Right lobe of liver (tissue), 6 donors: ENCODE measurements around the gene PARP3. TPM values are rescaled to one million over a fixed set of nuclear protein-coding genes. Genes with fewer than 3 reads are reported as not detected.
A peak's percentile ranks its signal among the peaks of the same experiment; 100 is the strongest.
"Not testable (repeated sequence)": the region's sequence is repeated elsewhere in the genome, so short reads cannot be mapped to it uniquely, and the experiment has no call there.

Experiments
- ATAC-seq, 4 donors: fragments of 200-7000 bp; cut with Tn5 transposase; one replicate each; pipeline ENCODE4 v1.9.1; 2020; ENCODE audit warnings: mild to moderate bottlenecking in 4 of 4, moderate library complexity in 4 of 4
- DNase-seq, 3 donors: peaks; one replicate each; pipeline ENCODE4 v3.0.0-alpha.2; 2020
- H3K27ac ChIP-seq, 3 donors: fragments of 200-600 bp; one replicate each; pipeline ENCODE4 v1.8.0; 2022
- H3K27me3 ChIP-seq, 2 donors: fragments of 200-600 bp; one replicate each; pipeline ENCODE4 v1.8.0; 2022
- H3K36me3 ChIP-seq, 4 donors: fragments of 200-600 bp; sonication (generic) in 1 of 4; one replicate each; pipeline versions ENCODE4 v1.5.1 to v1.8.0; 2017 to 2022; ENCODE audit warnings: control low read depth in 1 of 4
- H3K4me1 ChIP-seq, 4 donors: fragments of 200-600 bp; sonication (generic) in 1 of 4; one replicate each; pipeline versions ENCODE4 v1.5.1 to v1.8.0; 2017 to 2022; ENCODE audit warnings: control low read depth in 1 of 4
- H3K4me3 ChIP-seq, 3 donors: fragments of 200-600 bp; one replicate each; pipeline ENCODE4 v1.8.0; 2022
- H3K9me3 ChIP-seq, 4 donors: fragments of 200-600 bp; sonication (generic) in 1 of 4; one replicate each; pipeline versions ENCODE4 v1.5.1 to v1.8.0; 2017 to 2022; ENCODE audit warnings: control low read depth in 1 of 4
- CTCF ChIP-seq, 4 donors: fragments of 200-600 bp in 3 of 4; fragments of 450-650 bp in 1 of 4; IDR thresholded peaks; one replicate each; pipeline versions ENCODE4 v1.5.1 to v1.8.0; 2016 to 2022; ENCODE audit warnings: antibody characterized with exemption in 4 of 4, mild to moderate bottlenecking in 2 of 4
- POLR2A ChIP-seq: fragments of 450-650 bp; IDR thresholded peaks from one replicate; pipeline ENCODE4 v1.6.1; 2017; ENCODE audit warnings: antibody characterized with exemption, mild to moderate bottlenecking
- WGBS: methylation state at CpG from one replicate; pipeline ENCODE4 v1.1.6; 2018; ENCODE audit warnings: low coverage, low lambda C conversion rate; ENCODE audit not compliant: insufficient coverage; ENCODE audit errors: missing lambda C conversion rate; 5-methylcytosine and 5-hydroxymethylcytosine counted together
- intact Hi-C, 2 donors: fragments of 100-400 bp; cut with DNase I; formaldehyde crosslinking; loops; one replicate each; pipeline versions ENCODE4 v1.11.2 to v1.14.1; 2022
- total RNA-seq, 6 experiments: library from RNA; depleted of rRNA in 2 of 6; stranded (reverse); fragments of >200 nt in 2 of 6; fragmentation: NEBNext Ultra II Directional in 3 of 6; extraction: Animal tissue kit (Norgen Biotek cat#: 25700) in 3 of 6; gene quantifications; one replicate each; pipeline versions ENCODE4 v1.1.0 to v1.2.4, GENCODE V29; 2016 to 2023
- donor health status: DM: no; HTN: yes; CAD: no.
- donor health status: DM: no; HTN: no; CAD: no.
- donor health status: DM: no; HTN: no; CAD: no.
- donor health status: DM: no; HTN: yes; CAD: no.
- donor health status: DM: no; HTN: yes; CAD: no.

PARP3 gene
- total RNA-seq, 6 experiments from 2014 or later: 13.5 to 19.4 (median 16.0) TPM

- 72% methylated on average over 5 of the region's 5 CpGs for WGBS
Observed at GRCh38 chr3:51927061-51927977, 14.8 kb upstream of the PARP3 start.

GRCh38 chr3:51928438-51928837 is 13.7 kb upstream of the PARP3 start:
- DNase-seq: no peak
- Histone ChIP-seq H3K9me3 (no peaks in the 10 kb centered on the region), H3K27me3 (no peaks in the 10 kb centered on the region), H3K4me3 (no peak overlapping the region), H3K36me3 (peaks cover 0 to 5% (median 0%) of the 10 kb centered on the region in 4 donors), H3K27ac (no peak overlapping the region), H3K4me1 (no peaks in the 10 kb centered on the region)
- TF ChIP-seq POLR2A (no peak), CTCF (IDR thresholded peaks at IDR 0.05) (no peak)
- 92% methylated on average over 3 of the region's 7 CpGs for WGBS
- intact Hi-C loops: no loop called here
- peak in 1 of 4 donors; percentile 34 for ATAC-seq

More at GRCh38 chr3:51927061-51927977, 14.8 kb upstream of the PARP3 start:
- H3K4me1 ChIP-seq: no peaks in the 10 kb centered on the region
- TF ChIP-seq POLR2A (no peak), CTCF (IDR thresholded peaks at IDR 0.05) (no peak)
- intact Hi-C loops: no loop called here
- DNase-seq: no peak
- H3K36me3 ChIP-seq: no peaks in the 10 kb centered on the region
- no peak overlapping the region for H3K4me3 ChIP-seq
- no peaks in the 10 kb centered on the region for H3K27me3 ChIP-seq
- ATAC-seq: no peak
- H3K9me3 ChIP-seq: no peaks in the 10 kb centered on the region
- H3K27ac ChIP-seq: no peak overlapping the region

DNA sequence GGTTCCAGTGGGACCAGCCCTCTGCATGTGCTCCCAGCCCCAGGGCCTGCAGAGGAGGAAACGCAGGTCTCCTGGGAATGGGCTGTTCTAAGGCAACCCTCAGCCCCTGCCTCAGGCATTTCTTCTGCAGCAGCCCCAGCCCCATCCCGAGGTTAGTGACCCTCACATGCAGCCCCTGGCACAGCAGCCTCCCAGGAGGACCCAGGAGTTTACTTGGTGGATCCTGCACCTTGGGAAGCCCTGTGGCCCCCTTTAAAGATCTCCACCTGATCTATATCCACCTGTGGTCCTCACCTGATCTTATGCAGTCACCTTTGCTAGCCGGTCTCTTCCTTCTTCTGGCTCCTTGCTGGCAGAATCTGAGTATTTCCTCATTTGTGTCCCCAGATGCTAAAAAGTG is 13.2 kb upstream of the PARP3 start:
- H3K27me3 ChIP-seq, DNase-seq, H3K4me1 ChIP-seq, ATAC-seq, H3K4me3 ChIP-seq, H3K27ac ChIP-seq, H3K9me3 ChIP-seq, intact Hi-C loops: not testable (repeated sequence)
- WGBS: 100% methylated on average over 1 of the region's 3 CpGs
- H3K36me3 ChIP-seq: peaks cover 0 to 11% (median 0%) of the 10 kb centered on the region in 4 donors

GRCh38 chr3:51929420-51930003 is 12.7 kb upstream of the PARP3 start:
- Histone ChIP-seq H3K4me1 (no peaks in the 10 kb centered on the region), H3K27me3 (no peaks in the 10 kb centered on the region), H3K4me3 (no peak overlapping the region), H3K27ac (no peak overlapping the region), H3K36me3 (peaks cover 0 to 16% (median 2%) of the 10 kb centered on the region in 4 donors), H3K9me3 (no peaks in the 10 kb centered on the region)
- 68% methylated on average over 3 of the region's 5 CpGs for WGBS
- ATAC-seq (peak in 1 of 4 donors; percentile 17), DNase-seq (no peak)
- intact Hi-C loops: no loop called here
- TF ChIP-seq CTCF (IDR thresholded peaks at IDR 0.05) (no peak), POLR2A (no peak)

DNA sequence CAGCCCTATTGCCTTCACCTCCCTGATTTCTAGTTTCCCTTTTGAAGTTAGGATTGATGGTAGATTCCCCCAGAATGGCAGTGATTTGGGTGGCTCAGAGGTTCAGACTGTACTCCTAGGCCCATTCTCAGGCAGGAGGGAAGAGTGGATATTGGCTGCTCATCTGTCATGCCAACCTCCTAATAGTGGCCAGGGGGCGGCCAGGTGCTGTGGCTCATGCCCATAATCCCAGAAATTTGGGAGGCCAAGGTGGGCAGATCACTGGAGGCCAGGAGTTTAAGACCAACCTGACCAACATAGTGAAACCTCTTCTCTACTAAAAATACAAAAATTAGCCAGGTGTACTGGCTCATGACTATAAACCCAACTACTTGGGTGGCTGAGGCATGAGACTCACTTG is 11.7 kb upstream of the PARP3 start:
- peak in 1 of 3 donors; percentile 14 for DNase-seq
- no peaks in the 10 kb centered on the region for H3K4me1 ChIP-seq
- intact Hi-C loops: no loop called here
- H3K36me3 ChIP-seq: peaks cover 0 to 24% (median 5%) of the 10 kb centered on the region in 4 donors
- no peaks in the 10 kb centered on the region for H3K9me3 ChIP-seq
- no peak overlapping the region for H3K27ac ChIP-seq
- ATAC-seq: no peak
- H3K4me3 ChIP-seq: no peak overlapping the region
- TF ChIP-seq POLR2A (no peak), CTCF (IDR thresholded peaks at IDR 0.05) (no peak)
- WGBS: no CpG with 5 or more reads among the region's 1 CpG
- no peaks in the 10 kb centered on the region for H3K27me3 ChIP-seq
